Astrocyte (in vitro differentiated cells and primary cell): ENCODE measurements around the gene CDC16.

Source experiments
- EZH2 ChIP-seq: IDR thresholded peaks from 2 replicates; pipeline ENCODE4 v1.6.1; 2012; ENCODE audit warnings: mild to moderate bottlenecking, low read length, inconsistent platforms; ENCODE audit not compliant: insufficient read depth
- TF ChIP-seq, protein P1 (sequence below): IDR thresholded peaks from 2 replicates; pipeline ENCODE4 v1.5.1; 2011; ENCODE audit warnings: low read depth, mild to moderate bottlenecking, inconsistent platforms, low read length, moderate library complexity; ENCODE audit not compliant: insufficient read depth

DNA sequence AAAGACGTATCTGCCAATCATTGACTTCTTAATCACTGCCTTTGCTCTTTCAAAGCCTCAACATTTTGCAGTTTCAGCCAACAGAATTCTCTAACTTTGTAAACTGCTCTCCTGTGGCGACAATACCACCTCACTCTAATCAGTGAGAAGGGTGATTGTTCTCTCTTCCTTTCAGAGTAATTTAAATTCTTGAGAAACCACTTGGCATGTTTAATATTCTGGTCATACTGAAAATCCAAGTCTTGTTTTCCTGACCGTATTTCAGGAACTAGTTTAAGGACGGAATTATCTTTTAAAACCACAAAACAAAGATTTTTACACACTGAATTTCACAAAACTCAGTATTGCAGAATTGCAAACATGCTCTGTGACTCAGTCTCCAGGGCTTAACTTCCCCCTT, 5.2 kb upstream of the CDC16 start:
- TF ChIP-seq EZH2: no peak
- TF ChIP-seq, protein P1, sequence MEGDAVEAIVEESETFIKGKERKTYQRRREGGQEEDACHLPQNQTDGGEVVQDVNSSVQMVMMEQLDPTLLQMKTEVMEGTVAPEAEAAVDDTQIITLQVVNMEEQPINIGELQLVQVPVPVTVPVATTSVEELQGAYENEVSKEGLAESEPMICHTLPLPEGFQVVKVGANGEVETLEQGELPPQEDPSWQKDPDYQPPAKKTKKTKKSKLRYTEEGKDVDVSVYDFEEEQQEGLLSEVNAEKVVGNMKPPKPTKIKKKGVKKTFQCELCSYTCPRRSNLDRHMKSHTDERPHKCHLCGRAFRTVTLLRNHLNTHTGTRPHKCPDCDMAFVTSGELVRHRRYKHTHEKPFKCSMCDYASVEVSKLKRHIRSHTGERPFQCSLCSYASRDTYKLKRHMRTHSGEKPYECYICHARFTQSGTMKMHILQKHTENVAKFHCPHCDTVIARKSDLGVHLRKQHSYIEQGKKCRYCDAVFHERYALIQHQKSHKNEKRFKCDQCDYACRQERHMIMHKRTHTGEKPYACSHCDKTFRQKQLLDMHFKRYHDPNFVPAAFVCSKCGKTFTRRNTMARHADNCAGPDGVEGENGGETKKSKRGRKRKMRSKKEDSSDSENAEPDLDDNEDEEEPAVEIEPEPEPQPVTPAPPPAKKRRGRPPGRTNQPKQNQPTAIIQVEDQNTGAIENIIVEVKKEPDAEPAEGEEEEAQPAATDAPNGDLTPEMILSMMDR: no peak
